Muscle of arm (tissue), 12 donors: ENCODE data around the gene NHSL1. TPM values are rescaled to one million over a fixed set of nuclear protein-coding genes. Genes with fewer than 3 reads are reported as not detected.

ENCODE experiments used
- DNase-seq: peaks from one replicate; pipeline ENCODE4 v3.0.0-alpha.2; 2013
- polyA plus RNA-seq, 12 donors: library from polyadenylated mRNA; unstranded; fragments of 120-200 nt; gene quantifications; one replicate each; pipeline ENCODE4 v1.2.1, GENCODE V29; 2013; ENCODE audit not compliant: insufficient read length in 12 of 12

NHSL1 gene
- polyA plus RNA-seq, 12 donors = 19.2 to 257 (median 26.3) TPM

GRCh38 chr6:138524526-138524925, 25.2 kb upstream of the NHSL1 start:
- DNase-seq = no peak

GRCh38 chr6:138523347-138524210, 24.3 kb upstream of the NHSL1 start:
- no peak for DNase-seq

GRCh38 chr6:138522611-138523010, 23.3 kb upstream of the NHSL1 start:
- DNase-seq = no peak

- no peak for DNase-seq
Measured at GRCh38 chr6:138521790-138522189, 22.5 kb upstream of the NHSL1 start.

- DNase-seq = no peak
Measured at GRCh38 chr6:138520463-138520862, 21.2 kb upstream of the NHSL1 start.

- no peak for DNase-seq
Measured at GRCh38 chr6:138518054-138518453, 18.8 kb upstream of the NHSL1 start.

- DNase-seq = no peak
Measured at GRCh38 chr6:138517635-138518034, 18.3 kb upstream of the NHSL1 start.

GRCh38 chr6:138515657-138516248, 16.5 kb upstream of the NHSL1 start:
- DNase-seq = no peak

GRCh38 chr6:138514860-138515540, 15.7 kb upstream of the NHSL1 start:
- DNase-seq = no peak

GRCh38 chr6:138512609-138513008, 13.3 kb upstream of the NHSL1 start:
- DNase-seq = no peak

- no peak for DNase-seq
Measured at GRCh38 chr6:138510093-138510492, 10.8 kb upstream of the NHSL1 start.

- no peak for DNase-seq
Measured at GRCh38 chr6:138509371-138509770, 10.1 kb upstream of the NHSL1 start.

GRCh38 chr6:138508676-138508988, 9.3 kb upstream of the NHSL1 start:
- no peak for DNase-seq

GRCh38 chr6:138507977-138508675, 8.8 kb upstream of the NHSL1 start:
- DNase-seq = no peak

GRCh38 chr6:138504764-138505689, 5.7 kb upstream of the NHSL1 start:
- DNase-seq = no peak

GRCh38 chr6:138503881-138504680, 4.8 kb upstream of the NHSL1 start:
- no peak for DNase-seq

- DNase-seq = no peak
Measured at GRCh38 chr6:138502546-138502945, 3.3 kb upstream of the NHSL1 start.

- no peak for DNase-seq
Measured at GRCh38 chr6:138500867-138501446, 1.7 kb upstream of the NHSL1 start.

- DNase-seq = no peak
Measured at GRCh38 chr6:138500045-138500665, 861 bp upstream of the NHSL1 start.
